HG03520 (cell line): ENCODE results near the gene HPCAL1.

Experiments used
- ATAC-seq: cut with Tn5 transposase; IDR thresholded peaks from one replicate; pipeline ENCODE4 v1.9.1; 2021; ENCODE audit warnings: mild to moderate bottlenecking, moderate library complexity; ENCODE audit not compliant: unreplicated experiment

Gene HPCAL1

GRCh38 chr2:10269291-10269690 lies 33.4 kb upstream of the HPCAL1 start:
- ATAC-seq: no peak

- no peak for ATAC-seq
Observed at GRCh38 chr2:10269711-10270610, 32.7 kb upstream of the HPCAL1 start.

GRCh38 chr2:10271509-10271908 lies 31.2 kb upstream of the HPCAL1 start:
- no peak for ATAC-seq

- no peak for ATAC-seq
Observed at GRCh38 chr2:10271946-10272345, 30.8 kb upstream of the HPCAL1 start.

GRCh38 chr2:10272464-10272863 lies 30.2 kb upstream of the HPCAL1 start:
- ATAC-seq: no peak

GRCh38 chr2:10273215-10274175 lies 29.2 kb upstream of the HPCAL1 start:
- ATAC-seq: no peak

GRCh38 chr2:10274376-10274775 lies 28.3 kb upstream of the HPCAL1 start:
- no peak for ATAC-seq

- no peak for ATAC-seq
Observed at GRCh38 chr2:10274983-10275802, 27.5 kb upstream of the HPCAL1 start.

GRCh38 chr2:10276481-10277292 lies 26.0 kb upstream of the HPCAL1 start:
- ATAC-seq: no peak

- no peak for ATAC-seq
Observed at GRCh38 chr2:10277293-10278028, 25.2 kb upstream of the HPCAL1 start.

GRCh38 chr2:10278029-10278762 lies 24.5 kb upstream of the HPCAL1 start:
- no peak for ATAC-seq

GRCh38 chr2:10278763-10279471 lies 23.8 kb upstream of the HPCAL1 start:
- no peak for ATAC-seq

GRCh38 chr2:10279472-10279870 lies 23.2 kb upstream of the HPCAL1 start:
- ATAC-seq: no peak

- no peak for ATAC-seq
Observed at GRCh38 chr2:10279946-10280463, 22.7 kb upstream of the HPCAL1 start.

- ATAC-seq: no peak
Observed at GRCh38 chr2:10281891-10282290, 20.8 kb upstream of the HPCAL1 start.

- no peak for ATAC-seq
Observed at GRCh38 chr2:10282611-10283105, 20.0 kb upstream of the HPCAL1 start.
